ENCODE measurements around the gene OR52E4.

- TF ChIP-seq POLR2A (IDR thresholded peaks at IDR 0.05): no peak
- no peak for TF ChIP-seq CTCF (IDR thresholded peaks at IDR 0.05)
- TF ChIP-seq EP300 (IDR thresholded peaks at IDR 0.05): no peak
- no peak for TF ChIP-seq POLR2AphosphoS5 (IDR thresholded peaks at IDR 0.05)
Observed at GRCh38 chr11:5851002-5851401, 29.4 kb upstream of the OR52E4 start.

All from suprapubic skin (tissue), 4 donors.